Loucy (cell line): Measurements from ENCODE around the gene PCSK4.

ENCODE experiments used
- H2AFZ ChIP-seq: fragments of 200-600 bp; sonication (generic); 2 replicates; pipeline ENCODE4 v1.6.0; 2016; ENCODE audit warnings: antibody characterized with exemption, mild to moderate bottlenecking, low read length, moderate library complexity
- H3F3A ChIP-seq: fragments of 200-600 bp; 2 replicates; pipeline ENCODE4 v1.6.0; 2016; ENCODE audit warnings: antibody characterized with exemption, low read depth, mild to moderate bottlenecking
- H3K27me3 ChIP-seq: fragments of 200-600 bp; sonication (generic); 2 replicates; pipeline ENCODE4 v1.6.1; 2014; ENCODE audit warnings: low read length, mild to moderate bottlenecking; ENCODE audit not compliant: insufficient read depth, poor library complexity, severe bottlenecking
- H3K36me3 ChIP-seq: fragments of 200-600 bp; sonication (generic); 2 replicates; pipeline ENCODE4 v1.6.1; 2016; ENCODE audit warnings: low read length; ENCODE audit not compliant: insufficient read depth
- H3K4me1 ChIP-seq: fragments of 200-600 bp; sonication (generic); 2 replicates; pipeline ENCODE4 v1.5.1; 2014; ENCODE audit warnings: low read length, mild to moderate bottlenecking; ENCODE audit not compliant: insufficient read depth, poor library complexity, severe bottlenecking
- H3K4me2 ChIP-seq: fragments of 200-600 bp; sonication (generic); 2 replicates; pipeline ENCODE4 v1.6.0; 2014; ENCODE audit warnings: antibody characterized with exemption, low read length, low read depth, mild to moderate bottlenecking; ENCODE audit not compliant: poor library complexity, severe bottlenecking
- H3K4me3 ChIP-seq: fragments of 200-600 bp; sonication (generic); 2 replicates; pipeline ENCODE4 v1.5.1; 2014; ENCODE audit warnings: low read length, mild to moderate bottlenecking, mixed read lengths; ENCODE audit not compliant: poor library complexity, severe bottlenecking
- H3K79me2 ChIP-seq: fragments of 200-600 bp; sonication (generic); 2 replicates; pipeline ENCODE4 v1.6.1; 2014; ENCODE audit warnings: low read length; ENCODE audit not compliant: insufficient read depth
- H3K9ac ChIP-seq: fragments of 200-600 bp; sonication (generic); 2 replicates; pipeline ENCODE4 v1.6.0; 2014; ENCODE audit warnings: mild to moderate bottlenecking, low read depth, low read length, moderate library complexity; ENCODE audit not compliant: poor library complexity, severe bottlenecking
- H3K9me2 ChIP-seq: fragments of 200-600 bp; sonication (generic); replicated peaks from 2 replicates; pipeline ENCODE4 v1.6.1; 2016; ENCODE audit warnings: low read depth, low read length, mixed read lengths
- H3K9me3 ChIP-seq: fragments of 200-600 bp; sonication (generic); 2 replicates; pipeline ENCODE4 v1.6.1; 2014; ENCODE audit warnings: mild to moderate bottlenecking, antibody characterized with exemption, low read length, low read depth; ENCODE audit not compliant: insufficient read depth
- H4K20me1 ChIP-seq: fragments of 200-600 bp; sonication (generic); 2 replicates; pipeline ENCODE4 v1.6.0; 2014; ENCODE audit warnings: antibody characterized with exemption, low read length, mild to moderate bottlenecking; ENCODE audit not compliant: insufficient read depth, poor library complexity, severe bottlenecking
- CTCF ChIP-seq: fragments of 200-600 bp; sonication (generic); conservative IDR thresholded peaks from 2 replicates; pipeline ENCODE4 v1.5.1; 2014; ENCODE audit warnings: mild to moderate bottlenecking, antibody characterized with exemption, low read length
- EZH2phosphoT487 ChIP-seq: fragments of 200-600 bp; IDR thresholded peaks from 2 replicates; pipeline ENCODE4 v1.6.1; 2018; ENCODE audit warnings: antibody characterized with exemption, mild to moderate bottlenecking, moderate library complexity, borderline replicate concordance

The PCSK4 gene

GRCh38 chr19:1527650-1528309 lies 37.6 kb upstream of the PCSK4 start:
- H3K4me2 ChIP-seq, result no peak overlapping the region
- no peak overlapping the region for H3K9ac ChIP-seq
- no peaks in the 10 kb centered on the region for H3F3A ChIP-seq
- no peaks in the 10 kb centered on the region for H4K20me1 ChIP-seq
- no peaks in the 10 kb centered on the region for H3K9me2 ChIP-seq
- no peak overlapping the region for H3K4me3 ChIP-seq
- H3K9me3 ChIP-seq, result no peaks in the 10 kb centered on the region
- no peaks in the 10 kb centered on the region for H3K4me1 ChIP-seq
- no peak overlapping the region for H2AFZ ChIP-seq
- no peaks in the 10 kb centered on the region for H3K79me2 ChIP-seq
- no peak for TF ChIP-seq EZH2phosphoT487
- TF ChIP-seq CTCF, result no peak
- H3K36me3 ChIP-seq, result no peaks in the 10 kb centered on the region
- no peaks in the 10 kb centered on the region for H3K27me3 ChIP-seq

- no peak for TF ChIP-seq EZH2phosphoT487
- TF ChIP-seq CTCF, result no peak
- Histone ChIP-seq H3K79me2 (no peaks in the 10 kb centered on the region), H3K4me3 (no peak overlapping the region), H3F3A (no peaks in the 10 kb centered on the region), H3K36me3 (no peaks in the 10 kb centered on the region), H4K20me1 (no peaks in the 10 kb centered on the region), H2AFZ (no peak overlapping the region), H3K4me2 (no peak overlapping the region), H3K9me2 (no peaks in the 10 kb centered on the region), H3K9ac (no peak overlapping the region), H3K9me3 (no peaks in the 10 kb centered on the region), H3K4me1 (no peaks in the 10 kb centered on the region), H3K27me3 (no peaks in the 10 kb centered on the region)
Measured at GRCh38 chr19:1526979-1527649, 37.0 kb upstream of the PCSK4 start.

- no peak for TF ChIP-seq CTCF
- TF ChIP-seq EZH2phosphoT487, result no peak
- Histone ChIP-seq H3K79me2 (no peaks in the 10 kb centered on the region), H4K20me1 (no peaks in the 10 kb centered on the region), H3K4me3 (no peak overlapping the region), H3K27me3 (no peaks in the 10 kb centered on the region), H3K4me2 (no peak overlapping the region), H3K36me3 (no peaks in the 10 kb centered on the region), H3K9me3 (no peaks in the 10 kb centered on the region), H3K9ac (no peak overlapping the region), H3F3A (no peaks in the 10 kb centered on the region), H3K4me1 (no peaks in the 10 kb centered on the region), H2AFZ (no peak overlapping the region), H3K9me2 (no peaks in the 10 kb centered on the region)
Measured at GRCh38 chr19:1526066-1526778, 36.1 kb upstream of the PCSK4 start.
